GM23338 (cell line): ENCODE results near the gene UBE2V1. TPM values are rescaled to one million over a fixed set of nuclear protein-coding genes. Genes with fewer than 3 reads are reported as not detected.

Experiments
- ATAC-seq: fragments of 200-7000 bp; cut with Tn5 transposase; 3 replicates; pipeline ENCODE4 v1.9.1; 2020
- DNase-seq: peaks from one replicate; pipeline ENCODE4 v3.0.0-alpha.2; 2015; ENCODE audit warnings: low spot score
- H2AFZ ChIP-seq: fragments of 200-600 bp; sonication (generic); 2 replicates; pipeline ENCODE4 v1.8.0; 2016; ENCODE audit warnings: antibody characterized with exemption, mild to moderate bottlenecking, moderate library complexity
- H3F3A ChIP-seq: fragments of 200-600 bp; sonication (generic); replicated peaks from 2 replicates; pipeline ENCODE4 v1.8.0; 2017; ENCODE audit warnings: antibody characterized with exemption, mixed run types, low read depth
- H3K27ac ChIP-seq: fragments of 200-600 bp; sonication (generic); 2 replicates; pipeline ENCODE4 v1.6.1; 2016; ENCODE audit warnings: low read depth
- H3K27me3 ChIP-seq: fragments of 200-600 bp; sonication (generic); 2 replicates; pipeline ENCODE4 v1.8.0; 2016; ENCODE audit warnings: mild to moderate bottlenecking, mixed run types, moderate library complexity; ENCODE audit not compliant: insufficient read depth
- H3K36me3 ChIP-seq: fragments of 200-600 bp; sonication (generic); 2 replicates; pipeline ENCODE4 v1.8.0; 2016; ENCODE audit warnings: mild to moderate bottlenecking; ENCODE audit not compliant: insufficient read depth
- H3K4me1 ChIP-seq: fragments of 200-600 bp; sonication (generic); 2 replicates; pipeline ENCODE4 v1.8.0; 2016; ENCODE audit warnings: mild to moderate bottlenecking, moderate library complexity; ENCODE audit not compliant: insufficient read depth
- H3K4me2 ChIP-seq: fragments of 200-600 bp; sonication (generic); 2 replicates; pipeline ENCODE4 v1.7.1; 2017; ENCODE audit warnings: mixed run types
- H3K4me3 ChIP-seq: fragments of 200-600 bp; sonication (generic); 2 replicates; pipeline ENCODE4 v1.6.1; 2016; ENCODE audit warnings: mixed run types
- H3K79me2 ChIP-seq: fragments of 200-600 bp; sonication (generic); replicated peaks from 2 replicates; pipeline ENCODE4 v1.8.0; 2017; ENCODE audit warnings: mild to moderate bottlenecking; ENCODE audit not compliant: insufficient read depth
- H3K9me2 ChIP-seq: fragments of 200-600 bp; sonication (generic); 2 replicates; pipeline ENCODE4 v1.8.0; 2017; ENCODE audit not compliant: insufficient read depth
- H4K20me1 ChIP-seq: fragments of 200-600 bp; sonication (generic); replicated peaks from 2 replicates; pipeline ENCODE4 v1.8.0; 2017; ENCODE audit warnings: mild to moderate bottlenecking; ENCODE audit not compliant: insufficient read depth
- H3K27ac Mint-ChIP-seq: 2 replicates; pipeline ENCODE4 v1.8.0; 2020; ENCODE audit warnings: inconsistent platforms, mild to moderate bottlenecking, moderate library complexity, mixed read lengths
- H3K27me3 Mint-ChIP-seq: 3 replicates; pipeline ENCODE4 v1.8.0; 2022; ENCODE audit warnings: low read depth, mild to moderate bottlenecking, moderate library complexity, mixed read lengths, inconsistent platforms; ENCODE audit not compliant: insufficient read depth, poor library complexity
- H3K36me3 Mint-ChIP-seq: 3 replicates; pipeline ENCODE4 v1.8.0; 2021; ENCODE audit warnings: low read depth, mild to moderate bottlenecking, inconsistent platforms, moderate library complexity, mixed read lengths
- H3K4me1 Mint-ChIP-seq: 3 replicates; pipeline ENCODE4 v1.8.0; 2020; ENCODE audit warnings: mild to moderate bottlenecking, inconsistent platforms, mixed read lengths
- H3K4me3 Mint-ChIP-seq: 3 replicates; pipeline ENCODE4 v1.8.0; 2021; ENCODE audit warnings: moderate library complexity, mild to moderate bottlenecking, inconsistent platforms, mixed read lengths
- H3K9me3 Mint-ChIP-seq: 3 replicates; pipeline ENCODE4 v1.8.0; 2020; ENCODE audit warnings: moderate library complexity, mild to moderate bottlenecking, inconsistent platforms, mixed read lengths
- EZH2 ChIP-seq: fragments of 200-600 bp; sonication (generic); IDR thresholded peaks from one replicate; pipeline ENCODE4 v1.8.0; 2017; ENCODE audit warnings: antibody characterized with exemption, mild to moderate bottlenecking, low read depth; ENCODE audit not compliant: unreplicated experiment
- JUNB ChIP-seq: IDR thresholded peaks from one replicate; pipeline ENCODE4 v1.6.1; 2016; ENCODE audit warnings: antibody characterized with exemption; ENCODE audit not compliant: unreplicated experiment
- STAT1 ChIP-seq: IDR thresholded peaks from one replicate; pipeline ENCODE4 v1.6.1; 2016; ENCODE audit warnings: antibody characterized with exemption; ENCODE audit not compliant: unreplicated experiment
- polyA plus RNA-seq: library from polyadenylated mRNA; unstranded; fragments of >200 nt; fragmentation: Nextera tagmentation; extraction: Ambion mirVana; gene quantifications from 2 replicates; pipeline ENCODE4 v1.2.1, GENCODE V29; 2016
- total RNA-seq: library from RNA; depleted of rRNA; stranded (reverse); fragments of >200 nt; shearing (Covaris generic); gene quantifications from 2 replicates; pipeline ENCODE4 v1.2.3, GENCODE V29; 2014
- TF ChIP-seq, protein P1 (sequence below): fragments of 250-450 bp; sonication (Bioruptor Pico); IDR thresholded peaks from 2 replicates; pipeline ENCODE4 v1.5.0; 2020; ENCODE audit warnings: mild to moderate bottlenecking, moderate library complexity
- TF ChIP-seq, protein P2 (sequence below), 2 experiments: fragments of 200-600 bp in 1 of 2; sonication (generic) in 1 of 2; conservative IDR thresholded peaks; 2 replicates each; pipeline versions ENCODE4 v1.5.1 to v1.6.1; 2016 to 2017; ENCODE audit warnings: antibody characterized with exemption in 2 of 2, low read depth in 2 of 2, mild to moderate bottlenecking in 2 of 2, moderate library complexity in 1 of 2

UBE2V1 gene
- total and polyA plus RNA-seq, 2 experiments from 2014 or later, result 105 to 302 TPM

DNA sequence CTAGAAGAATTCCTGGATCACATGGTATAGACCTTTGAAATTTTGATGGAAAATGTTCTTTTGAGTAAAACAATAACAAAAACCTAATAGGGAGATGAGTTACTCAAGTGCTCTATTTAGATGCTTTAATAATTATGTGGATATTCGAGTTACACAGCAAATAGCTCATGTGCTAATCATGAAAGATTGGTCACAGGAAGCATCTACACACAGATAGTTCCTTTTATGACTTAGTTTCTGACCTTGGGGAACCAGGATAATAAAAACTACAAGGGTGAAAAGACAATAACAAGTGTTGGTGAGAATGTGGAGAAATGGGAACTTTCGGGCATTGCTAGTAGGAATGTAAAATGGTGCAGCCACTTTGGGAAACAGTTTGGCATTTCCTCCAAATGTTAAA is 19.7 kb downstream of the UBE2V1 start:
- DNase-seq, result no peak
- Histone ChIP-seq H3F3A (peaks cover 13% of the 10 kb centered on the region; the same call in 1 of the 2 replicates), H2AFZ (no peak overlapping the region), H4K20me1 (peaks cover 46% of the 10 kb centered on the region), H3K27me3 (no peaks in the 10 kb centered on the region), H3K4me2 (no peak overlapping the region), H3K9me2 (no peaks in the 10 kb centered on the region), H3K4me3 (no peak overlapping the region), H3K79me2 (peaks cover 90% of the 10 kb centered on the region), H3K36me3 (peaks cover 14% of the 10 kb centered on the region), H3K4me1 (peaks cover 9% of the 10 kb centered on the region; the same call in 1 of the 2 replicates), H3K27ac (no peak overlapping the region)
- Mint-ChIP-seq H3K4me3 (no peak overlapping the region), H3K27ac (no peak overlapping the region), H3K9me3 (no peaks in the 10 kb centered on the region), H3K27me3 (no peaks in the 10 kb centered on the region), H3K36me3 (peaks cover 39% of the 10 kb centered on the region), H3K4me1 (peaks cover 8% of the 10 kb centered on the region)
- no peak for ATAC-seq
- TF ChIP-seq EZH2, result no peak
- TF ChIP-seq, protein P1, sequence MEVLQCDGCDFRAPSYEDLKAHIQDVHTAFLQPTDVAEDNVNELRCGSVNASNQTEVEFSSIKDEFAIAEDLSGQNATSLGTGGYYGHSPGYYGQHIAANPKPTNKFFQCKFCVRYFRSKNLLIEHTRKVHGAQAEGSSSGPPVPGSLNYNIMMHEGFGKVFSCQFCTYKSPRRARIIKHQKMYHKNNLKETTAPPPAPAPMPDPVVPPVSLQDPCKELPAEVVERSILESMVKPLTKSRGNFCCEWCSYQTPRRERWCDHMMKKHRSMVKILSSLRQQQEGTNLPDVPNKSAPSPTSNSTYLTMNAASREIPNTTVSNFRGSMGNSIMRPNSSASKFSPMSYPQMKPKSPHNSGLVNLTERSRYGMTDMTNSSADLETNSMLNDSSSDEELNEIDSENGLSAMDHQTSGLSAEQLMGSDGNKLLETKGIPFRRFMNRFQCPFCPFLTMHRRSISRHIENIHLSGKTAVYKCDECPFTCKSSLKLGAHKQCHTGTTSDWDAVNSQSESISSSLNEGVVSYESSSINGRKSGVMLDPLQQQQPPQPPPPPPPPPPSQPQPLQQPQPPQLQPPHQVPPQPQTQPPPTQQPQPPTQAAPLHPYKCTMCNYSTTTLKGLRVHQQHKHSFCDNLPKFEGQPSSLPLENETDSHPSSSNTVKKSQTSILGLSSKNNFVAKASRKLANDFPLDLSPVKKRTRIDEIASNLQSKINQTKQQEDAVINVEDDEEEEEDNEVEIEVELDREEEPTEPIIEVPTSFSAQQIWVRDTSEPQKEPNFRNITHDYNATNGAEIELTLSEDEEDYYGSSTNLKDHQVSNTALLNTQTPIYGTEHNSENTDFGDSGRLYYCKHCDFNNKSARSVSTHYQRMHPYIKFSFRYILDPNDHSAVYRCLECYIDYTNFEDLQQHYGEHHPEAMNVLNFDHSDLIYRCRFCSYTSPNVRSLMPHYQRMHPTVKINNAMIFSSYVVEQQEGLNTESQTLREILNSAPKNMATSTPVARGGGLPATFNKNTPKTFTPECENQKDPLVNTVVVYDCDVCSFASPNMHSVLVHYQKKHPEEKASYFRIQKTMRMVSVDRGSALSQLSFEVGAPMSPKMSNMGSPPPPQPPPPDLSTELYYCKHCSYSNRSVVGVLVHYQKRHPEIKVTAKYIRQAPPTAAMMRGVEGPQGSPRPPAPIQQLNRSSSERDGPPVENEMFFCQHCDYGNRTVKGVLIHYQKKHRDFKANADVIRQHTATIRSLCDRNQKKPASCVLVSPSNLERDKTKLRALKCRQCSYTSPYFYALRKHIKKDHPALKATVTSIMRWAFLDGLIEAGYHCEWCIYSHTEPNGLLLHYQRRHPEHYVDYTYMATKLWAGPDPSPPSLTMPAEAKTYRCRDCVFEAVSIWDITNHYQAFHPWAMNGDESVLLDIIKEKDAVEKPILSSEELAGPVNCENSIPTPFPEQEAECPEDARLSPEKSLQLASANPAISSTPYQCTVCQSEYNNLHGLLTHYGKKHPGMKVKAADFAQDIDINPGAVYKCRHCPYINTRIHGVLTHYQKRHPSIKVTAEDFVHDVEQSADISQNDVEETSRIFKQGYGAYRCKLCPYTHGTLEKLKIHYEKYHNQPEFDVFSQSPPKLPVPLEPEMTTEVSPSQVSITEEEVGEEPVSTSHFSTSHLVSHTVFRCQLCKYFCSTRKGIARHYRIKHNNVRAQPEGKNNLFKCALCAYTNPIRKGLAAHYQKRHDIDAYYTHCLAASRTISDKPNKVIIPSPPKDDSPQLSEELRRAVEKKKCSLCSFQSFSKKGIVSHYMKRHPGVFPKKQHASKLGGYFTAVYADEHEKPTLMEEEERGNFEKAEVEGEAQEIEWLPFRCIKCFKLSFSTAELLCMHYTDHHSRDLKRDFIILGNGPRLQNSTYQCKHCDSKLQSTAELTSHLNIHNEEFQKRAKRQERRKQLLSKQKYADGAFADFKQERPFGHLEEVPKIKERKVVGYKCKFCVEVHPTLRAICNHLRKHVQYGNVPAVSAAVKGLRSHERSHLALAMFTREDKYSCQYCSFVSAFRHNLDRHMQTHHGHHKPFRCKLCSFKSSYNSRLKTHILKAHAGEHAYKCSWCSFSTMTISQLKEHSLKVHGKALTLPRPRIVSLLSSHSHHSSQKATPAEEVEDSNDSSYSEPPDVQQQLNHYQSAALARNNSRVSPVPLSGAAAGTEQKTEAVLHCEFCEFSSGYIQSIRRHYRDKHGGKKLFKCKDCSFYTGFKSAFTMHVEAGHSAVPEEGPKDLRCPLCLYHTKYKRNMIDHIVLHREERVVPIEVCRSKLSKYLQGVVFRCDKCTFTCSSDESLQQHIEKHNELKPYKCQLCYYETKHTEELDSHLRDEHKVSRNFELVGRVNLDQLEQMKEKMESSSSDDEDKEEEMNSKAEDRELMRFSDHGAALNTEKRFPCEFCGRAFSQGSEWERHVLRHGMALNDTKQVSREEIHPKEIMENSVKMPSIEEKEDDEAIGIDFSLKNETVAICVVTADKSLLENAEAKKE (CRISPR knock-in tag), result no peak
- TF ChIP-seq STAT1, result no peak
- TF ChIP-seq, protein P2, sequence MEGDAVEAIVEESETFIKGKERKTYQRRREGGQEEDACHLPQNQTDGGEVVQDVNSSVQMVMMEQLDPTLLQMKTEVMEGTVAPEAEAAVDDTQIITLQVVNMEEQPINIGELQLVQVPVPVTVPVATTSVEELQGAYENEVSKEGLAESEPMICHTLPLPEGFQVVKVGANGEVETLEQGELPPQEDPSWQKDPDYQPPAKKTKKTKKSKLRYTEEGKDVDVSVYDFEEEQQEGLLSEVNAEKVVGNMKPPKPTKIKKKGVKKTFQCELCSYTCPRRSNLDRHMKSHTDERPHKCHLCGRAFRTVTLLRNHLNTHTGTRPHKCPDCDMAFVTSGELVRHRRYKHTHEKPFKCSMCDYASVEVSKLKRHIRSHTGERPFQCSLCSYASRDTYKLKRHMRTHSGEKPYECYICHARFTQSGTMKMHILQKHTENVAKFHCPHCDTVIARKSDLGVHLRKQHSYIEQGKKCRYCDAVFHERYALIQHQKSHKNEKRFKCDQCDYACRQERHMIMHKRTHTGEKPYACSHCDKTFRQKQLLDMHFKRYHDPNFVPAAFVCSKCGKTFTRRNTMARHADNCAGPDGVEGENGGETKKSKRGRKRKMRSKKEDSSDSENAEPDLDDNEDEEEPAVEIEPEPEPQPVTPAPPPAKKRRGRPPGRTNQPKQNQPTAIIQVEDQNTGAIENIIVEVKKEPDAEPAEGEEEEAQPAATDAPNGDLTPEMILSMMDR (conservative IDR thresholded peaks at IDR 0.05; ENCODE audit: low read depth in 2 of 2), result no peak
- TF ChIP-seq JUNB, result no peak
